Fibroblast of pulmonary artery (primary cell): ENCODE measurements around the gene ARSG.

Experiments
- DNase-seq: peaks from one replicate; pipeline ENCODE4 v3.0.0-alpha.2; 2010; ENCODE audit warnings: low read depth
- H3K4me3 ChIP-seq: replicated peaks from 2 replicates; pipeline ENCODE4 v1.5.1; 2011; ENCODE audit warnings: low read depth, mild to moderate bottlenecking, control low read depth, low read length, moderate library complexity
- CTCF ChIP-seq: IDR thresholded peaks from 2 replicates; pipeline ENCODE4 v1.5.1; 2011; ENCODE audit warnings: mild to moderate bottlenecking, control low read depth, low read length, inconsistent platforms; ENCODE audit errors: missing control alignments

Gene ARSG

GRCh38 chr17:68455901-68456338, 164.6 kb downstream of the ARSG start:
- no peak for TF ChIP-seq CTCF
- H3K4me3 ChIP-seq: peak overlapping the region; percentile 73
- peak; percentile 95 for DNase-seq

- DNase-seq: peak; percentile 92
- peak overlapping the region; percentile 73 for H3K4me3 ChIP-seq
- TF ChIP-seq CTCF: no peak
Observed at GRCh38 chr17:68456339-68457167, 165.3 kb downstream of the ARSG start.

- TF ChIP-seq CTCF: no peak
Observed at GRCh38 chr17:68457168-68457538, 165.9 kb downstream of the ARSG start, which contains the start of gene WIPI1. TSS of gene WIPI1 (minus strand) at chr17:68457496. CDS start at chr17:68457421, 75 bp downstream.

GRCh38 chr17:68457539-68458259, 166.4 kb downstream of the ARSG start:
- TF ChIP-seq CTCF: no peak
- peak; percentile 99 for DNase-seq
- H3K4me3 ChIP-seq: peak overlapping the region; percentile 64

More at GRCh38 chr17:68457168-68457538, 165.9 kb downstream of the ARSG start, which contains the start of gene WIPI1:
- no peak for DNase-seq
- peak within 1 kb of the TSS; percentile 73 for H3K4me3 ChIP-seq

- no peak for DNase-seq
- H3K4me3 ChIP-seq: peak overlapping the region; percentile 64
- no peak for TF ChIP-seq CTCF
Observed at GRCh38 chr17:68458260-68459036, 167.2 kb downstream of the ARSG start.

- no peak for DNase-seq
- TF ChIP-seq CTCF: no peak
- no peak overlapping the region for H3K4me3 ChIP-seq
Observed at GRCh38 chr17:68459037-68459639, 167.8 kb downstream of the ARSG start.
